Cardiac septum (tissue), 1 donor: ENCODE results near the gene GMPPB. TPM values are rescaled to one million over a fixed set of nuclear protein-coding genes. Genes with fewer than 3 reads are reported as not detected.
"Not testable (repeated sequence)": the region's sequence is repeated elsewhere in the genome, so short reads cannot be mapped to it uniquely, and the experiment has no call there.

ENCODE experiments used
- DNase-seq: peaks from one replicate; pipeline ENCODE4 v3.0.0-alpha.2; 2020; ENCODE audit warnings: low spot score
- intact Hi-C: fragments of 100-400 bp; cut with DNase I; formaldehyde crosslinking; loops from one replicate; pipeline ENCODE4 v1.14.0; 2022
- long read RNA-seq: library from polyadenylated mRNA; unstranded; transcript quantifications from one replicate; pipeline ENCODE4 v2.0.0, GENCODE V29; 2021
- total RNA-seq: library from RNA; stranded (reverse); fragmentation: NEBNext Ultra II Directional; extraction: Animal tissue kit (Norgen Biotek cat#: 25700); gene quantifications from one replicate; pipeline ENCODE4 v1.2.1, GENCODE V29; 2021
- donor health status: DM: no; HTN: no; CAD: no.

Gene GMPPB
- 19.5 TPM for total RNA-seq
- long read RNA-seq, full-length matches to known transcripts = 43 of 59 reads
- long read RNA-seq, partial matches to known transcripts = 3 of 59 reads
- long read RNA-seq, other reads (novel, unspliced or antisense) = 13 of 59 reads

DNA sequence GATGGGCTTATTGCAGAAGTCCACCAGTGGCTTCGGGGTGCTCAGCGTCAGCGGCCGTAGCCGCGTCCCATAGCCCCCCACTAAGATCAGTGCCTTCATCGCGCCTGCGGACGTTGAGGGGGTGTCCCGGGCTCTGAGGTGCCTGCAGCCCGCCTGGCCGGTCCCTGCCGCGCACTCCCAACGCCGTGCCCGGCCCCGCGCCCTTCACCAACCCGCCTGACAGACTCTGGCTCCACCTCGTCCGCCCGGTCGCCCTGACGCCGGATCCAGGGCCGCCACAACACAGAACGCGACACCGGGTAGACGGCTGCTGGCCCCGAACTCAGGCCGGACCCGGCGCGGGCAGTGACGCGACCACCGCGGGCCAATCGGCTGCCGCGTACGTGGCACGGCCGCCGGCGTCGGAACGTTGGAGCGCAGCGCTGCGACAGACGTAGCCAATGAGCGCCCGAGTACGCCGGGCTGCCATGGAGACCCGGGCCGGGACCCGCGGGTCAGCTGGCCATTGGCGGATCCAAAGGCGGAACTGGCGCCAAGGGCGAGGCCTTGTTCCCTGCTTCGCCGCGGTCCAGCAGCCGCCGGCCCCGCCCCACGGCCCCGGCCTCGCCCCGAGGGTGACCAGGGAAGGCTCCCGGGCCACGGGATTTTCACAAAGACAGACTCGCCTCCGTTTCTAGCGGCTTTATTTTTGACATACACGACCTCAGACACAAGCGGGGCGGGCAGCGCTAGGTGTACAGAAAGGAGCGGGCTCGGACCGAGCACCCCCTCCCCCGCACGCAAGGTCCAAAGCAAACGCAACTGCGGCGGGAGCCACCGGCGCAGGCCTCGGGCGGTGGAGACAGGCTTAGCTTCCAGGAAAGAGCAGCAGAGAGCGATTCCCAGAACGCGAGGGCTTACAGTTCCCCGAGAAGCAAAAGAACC lies at the start of gene GMPPB:
Gene GMPPB, minus strand, starts transcription at position 324 of the 924 bp plus-strand sequence. Its CDS starts 225 bp downstream, at position 99.
- intact Hi-C loops = loop anchor here (5.0 kb wide), 1 partner anchor 63 kb away; the partner anchor contains the start of gene IP6K1
- DNase-seq = peak; percentile 99

DNA sequence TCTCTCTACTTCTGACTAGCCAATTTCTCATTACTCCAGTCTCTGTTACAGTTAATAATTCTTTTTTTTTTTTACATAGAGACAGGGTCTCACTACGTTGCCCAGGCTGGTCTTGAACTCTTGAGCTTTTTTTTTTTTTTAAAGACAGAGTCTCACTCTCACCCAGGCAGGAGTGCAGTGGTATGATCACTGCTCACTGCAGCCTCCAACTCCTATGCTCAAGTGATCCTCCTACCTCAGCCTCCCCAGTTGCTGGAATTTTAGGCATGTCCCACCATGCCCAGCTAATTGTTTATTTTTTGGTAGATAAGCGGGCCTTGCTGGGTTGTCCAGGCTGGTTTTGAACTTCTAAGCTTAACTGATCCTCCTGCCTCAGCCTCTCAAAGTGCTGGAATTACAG lies 49.0 kb upstream of the GMPPB start:
- no peak for DNase-seq
- intact Hi-C loops = no loop called here

DNA sequence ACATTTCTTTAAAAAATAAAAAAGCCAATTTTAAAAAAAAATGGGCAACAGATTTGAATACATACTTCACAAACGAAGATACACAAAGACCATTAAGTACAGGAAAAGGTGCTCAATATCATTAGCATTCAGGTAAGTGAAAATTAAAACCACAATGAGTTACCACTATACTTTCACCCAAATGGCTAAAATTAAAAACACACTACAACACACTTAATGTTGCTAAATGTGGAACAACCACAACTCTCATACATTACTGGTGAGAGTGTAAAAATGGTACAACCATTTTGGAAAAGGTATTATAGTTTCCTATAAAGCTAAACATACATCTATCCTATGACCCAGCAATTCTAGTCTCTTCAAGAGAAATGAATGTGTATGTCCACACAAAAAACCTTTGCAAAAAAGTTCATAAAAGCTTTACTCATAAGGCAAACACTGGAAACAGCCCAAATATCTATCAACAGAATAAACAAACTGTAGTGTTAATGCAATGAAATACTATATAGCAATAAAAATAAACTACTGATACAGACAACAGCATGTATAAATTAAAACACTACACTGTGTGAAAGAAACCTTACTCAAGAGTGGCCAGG lies 47.7 kb upstream of the GMPPB start:
- DNase-seq = no peak
- intact Hi-C loops = no loop called here

DNA sequence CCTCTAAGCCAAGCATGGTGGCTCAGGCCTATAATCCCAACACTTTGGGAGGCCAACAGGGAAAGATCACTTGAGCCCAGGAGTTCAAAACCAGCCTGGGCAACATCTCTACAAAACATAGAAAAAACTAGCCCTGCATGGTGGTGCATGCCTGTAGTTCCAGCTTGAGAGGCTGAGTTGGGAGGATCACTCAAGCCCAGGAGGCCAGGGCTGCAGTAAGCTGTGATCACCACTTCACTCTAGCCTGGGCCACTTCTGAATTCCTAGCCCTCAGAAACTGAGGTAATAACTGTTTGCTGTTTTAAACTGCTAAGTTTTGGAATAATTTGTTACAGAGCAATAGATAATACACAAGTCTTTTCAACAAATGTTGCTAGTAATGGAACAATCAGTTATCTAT lies 46.2 kb upstream of the GMPPB start:
- intact Hi-C loops = no loop called here
- no peak for DNase-seq

DNA sequence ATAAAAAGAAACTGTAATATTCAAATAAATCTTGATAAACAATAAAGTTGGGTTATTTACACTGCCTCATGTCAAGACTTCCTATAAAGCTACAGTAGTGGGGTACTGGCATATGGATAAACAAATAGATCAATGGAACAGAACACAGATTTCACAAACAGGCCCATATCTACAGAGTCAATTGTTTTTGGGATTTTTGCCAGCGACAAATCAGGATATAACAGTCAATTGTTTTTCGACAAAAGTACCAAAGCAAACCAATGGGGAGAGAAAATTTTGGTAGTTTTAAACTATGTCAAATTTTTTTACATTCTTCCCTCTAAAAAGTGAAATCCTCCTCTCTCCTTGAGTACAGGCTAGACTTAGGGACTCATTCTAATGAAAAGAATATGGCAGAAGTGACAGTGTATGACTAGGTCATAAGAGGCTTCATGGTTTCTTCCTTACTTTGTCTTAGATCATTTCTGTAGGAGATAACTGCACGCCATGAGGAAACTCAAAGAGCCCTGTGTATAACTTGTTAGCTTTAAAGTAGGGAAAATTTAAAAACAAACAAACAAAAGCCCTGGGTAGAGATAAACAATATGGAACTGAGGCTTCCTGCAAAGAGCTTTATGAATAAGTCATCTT lies 45.6 kb upstream of the GMPPB start:
- DNase-seq = no peak
- intact Hi-C loops = no loop called here

DNA sequence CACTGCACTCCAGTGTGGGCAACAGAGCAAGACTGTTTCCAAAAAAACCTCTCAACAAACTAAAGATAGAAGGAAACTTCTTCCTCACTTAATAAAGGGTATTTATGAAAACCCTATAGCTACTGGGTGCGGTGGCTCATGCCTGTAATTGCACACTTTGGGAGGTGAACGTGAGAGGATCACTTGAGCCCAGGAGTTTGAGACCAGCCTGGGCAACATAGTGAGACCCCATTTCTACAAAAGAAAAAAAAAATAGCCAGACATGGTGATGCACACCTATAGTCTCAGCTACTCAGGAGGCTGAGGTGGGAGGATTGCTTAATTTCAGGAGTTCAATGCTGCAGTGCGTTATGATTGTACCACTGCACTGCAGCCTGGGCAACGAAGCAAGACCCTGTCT lies 40.2 kb upstream of the GMPPB start:
- DNase-seq = no peak
- intact Hi-C loops = no loop called here

DNA sequence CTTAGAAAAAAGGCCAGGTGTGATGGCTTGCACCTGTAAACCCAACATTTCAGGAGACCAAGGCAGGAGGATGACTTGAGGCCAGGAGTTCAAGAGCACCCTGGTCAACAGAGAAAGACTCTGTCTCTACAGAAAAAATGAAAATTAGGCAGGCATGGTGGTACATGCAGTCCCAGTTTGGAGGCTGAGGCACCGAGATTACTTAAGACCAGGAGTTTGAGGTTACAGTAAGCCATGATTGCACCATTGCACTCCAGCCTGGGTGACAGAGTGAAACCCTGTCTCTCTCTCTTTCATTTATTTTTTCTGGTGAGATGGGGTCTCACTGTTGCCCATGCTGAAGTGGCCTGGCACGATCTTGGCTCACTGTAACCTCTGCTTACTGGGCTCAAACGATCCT lies 37.9 kb upstream of the GMPPB start:
- no peak for DNase-seq
- intact Hi-C loops = no loop called here

DNA sequence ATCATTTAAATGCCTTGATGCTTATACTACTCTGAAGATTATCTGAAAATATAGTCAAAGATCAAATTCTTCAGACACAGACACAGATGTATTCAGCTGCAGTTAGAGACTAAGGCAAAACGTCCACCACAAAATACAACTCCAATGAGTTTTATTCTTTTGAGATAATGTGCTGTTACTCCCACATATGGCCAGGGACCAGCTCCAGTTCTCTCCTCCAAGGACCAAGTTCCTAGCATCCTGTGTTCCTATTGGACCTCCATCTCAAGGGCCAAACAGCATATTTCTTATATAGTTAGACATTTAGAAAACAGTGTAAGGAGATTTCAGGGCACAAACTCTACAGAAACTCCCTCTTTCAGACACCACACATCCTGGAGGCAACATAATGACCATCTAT lies 35.5 kb upstream of the GMPPB start:
- DNase-seq = no peak
- intact Hi-C loops = no loop called here

DNA sequence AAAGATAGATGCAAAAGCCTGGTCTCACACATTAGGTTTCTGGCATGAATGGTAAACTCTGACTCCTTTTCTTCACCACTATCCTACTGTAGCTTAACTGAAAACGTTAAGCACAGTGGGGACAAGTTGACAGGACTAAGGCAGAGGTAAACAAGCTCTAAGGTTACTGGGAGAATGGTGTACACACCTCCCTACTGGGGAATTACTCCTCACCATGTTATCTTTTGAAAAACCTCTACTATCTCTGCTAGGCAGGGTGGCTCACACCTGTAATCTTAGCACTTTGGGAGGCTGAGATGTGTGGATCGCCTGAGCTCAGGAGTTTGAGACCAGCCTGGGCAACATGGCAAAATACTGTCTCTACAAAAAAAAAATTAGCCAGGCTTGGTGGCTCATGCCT lies 33.4 kb upstream of the GMPPB start:
- intact Hi-C loops = no loop called here
- DNase-seq = no peak

DNA sequence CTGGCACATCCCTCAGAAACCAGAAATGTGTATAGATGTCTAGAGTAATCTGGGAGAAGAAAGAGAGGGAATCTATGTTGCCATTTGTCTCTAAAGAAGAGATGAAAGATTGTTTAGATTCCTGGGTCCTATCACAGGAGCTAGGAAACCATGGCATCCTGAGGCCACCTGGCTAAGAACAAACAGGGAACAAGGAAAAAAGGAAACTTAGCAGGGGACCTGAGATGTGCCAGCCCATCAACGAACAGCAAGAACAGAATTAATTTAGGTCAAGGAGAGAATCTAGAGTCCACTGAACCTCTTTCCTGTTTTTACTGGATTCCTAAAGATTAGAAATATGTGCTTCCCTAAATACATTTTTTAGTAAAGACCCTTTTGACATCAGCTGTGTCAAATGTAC lies 32.3 kb upstream of the GMPPB start:
- DNase-seq = no peak
- intact Hi-C loops = no loop called here

DNA sequence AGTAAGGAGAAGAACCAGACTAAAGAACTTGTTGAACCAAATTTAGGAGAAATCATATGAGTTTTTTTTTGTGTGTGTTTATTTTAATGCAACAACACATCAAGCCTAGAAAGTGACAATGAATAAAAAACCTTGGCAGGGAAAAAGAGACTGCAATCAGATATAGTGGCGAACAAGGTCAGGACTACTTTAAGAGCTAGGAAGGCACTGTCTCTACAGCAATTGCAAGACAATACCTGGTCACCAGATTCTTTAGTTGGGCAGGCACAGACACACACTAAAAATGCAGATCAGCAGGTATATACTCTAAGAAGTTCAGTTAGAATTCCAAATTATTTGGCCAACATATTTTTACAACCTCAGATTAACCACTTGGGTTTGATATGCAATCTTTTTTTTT lies 30.8 kb upstream of the GMPPB start:
- no peak for DNase-seq
- intact Hi-C loops = no loop called here

DNA sequence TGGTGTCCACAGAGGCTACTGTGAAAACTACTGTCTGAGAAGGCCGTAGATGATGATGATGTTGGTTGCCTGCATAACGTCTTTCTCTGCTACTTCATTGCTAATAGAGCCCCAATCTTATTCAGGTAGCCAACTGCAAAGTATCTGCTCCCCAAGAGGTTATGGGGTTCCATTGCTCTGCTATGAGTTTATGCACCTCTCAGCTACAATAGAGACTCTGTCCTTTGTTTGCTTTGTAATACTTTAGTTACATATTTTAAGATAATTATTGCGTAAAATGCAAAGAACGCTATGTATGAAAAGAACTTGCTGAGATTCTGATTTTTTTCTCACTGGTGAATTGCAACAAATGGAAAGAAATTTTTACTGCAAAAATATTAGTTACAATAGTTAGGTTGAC lies 27.8 kb upstream of the GMPPB start:
- intact Hi-C loops = no loop called here
- DNase-seq = no peak

DNA sequence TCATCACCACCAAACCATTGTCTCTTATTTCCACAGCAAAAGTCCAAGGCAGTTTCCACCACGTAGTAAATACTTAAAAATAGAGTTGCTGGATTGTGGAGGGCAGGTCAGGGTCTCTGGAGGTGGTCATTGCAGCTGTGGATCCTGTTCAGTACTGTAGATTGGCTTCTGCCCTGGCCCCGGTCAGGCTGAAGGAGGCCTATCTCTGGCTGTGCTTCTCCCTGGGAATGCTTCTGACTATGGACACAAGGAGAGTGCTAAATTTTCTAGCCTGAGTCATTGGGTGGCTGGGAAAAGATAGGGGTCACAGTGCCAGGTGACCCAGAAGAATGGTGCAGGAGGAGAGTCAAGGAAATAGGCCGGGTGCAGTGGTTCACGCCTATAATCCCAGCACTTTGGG lies 26.3 kb upstream of the GMPPB start:
- DNase-seq = no peak
- intact Hi-C loops = no loop called here

DNA sequence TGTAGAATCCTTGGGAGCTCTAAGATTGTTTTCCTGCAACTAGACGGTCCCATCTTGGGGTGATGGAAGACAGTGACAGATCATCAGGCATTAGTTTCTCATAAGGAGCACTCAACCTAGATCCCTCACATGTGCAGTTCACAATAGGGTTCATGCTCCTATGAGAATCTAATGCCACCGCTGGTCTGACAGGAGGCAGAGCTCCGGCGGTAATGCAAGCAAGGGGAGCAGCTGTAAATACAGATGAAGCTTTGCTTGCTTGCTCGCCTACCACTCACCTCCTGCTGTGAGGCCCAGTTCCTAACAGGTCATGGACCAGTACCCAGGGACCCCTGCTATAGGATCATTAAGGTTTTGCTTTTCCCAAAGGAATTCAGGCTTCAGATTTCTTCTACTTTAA lies 25.1 kb upstream of the GMPPB start:
- DNase-seq, intact Hi-C loops: not testable (repeated sequence)

DNA sequence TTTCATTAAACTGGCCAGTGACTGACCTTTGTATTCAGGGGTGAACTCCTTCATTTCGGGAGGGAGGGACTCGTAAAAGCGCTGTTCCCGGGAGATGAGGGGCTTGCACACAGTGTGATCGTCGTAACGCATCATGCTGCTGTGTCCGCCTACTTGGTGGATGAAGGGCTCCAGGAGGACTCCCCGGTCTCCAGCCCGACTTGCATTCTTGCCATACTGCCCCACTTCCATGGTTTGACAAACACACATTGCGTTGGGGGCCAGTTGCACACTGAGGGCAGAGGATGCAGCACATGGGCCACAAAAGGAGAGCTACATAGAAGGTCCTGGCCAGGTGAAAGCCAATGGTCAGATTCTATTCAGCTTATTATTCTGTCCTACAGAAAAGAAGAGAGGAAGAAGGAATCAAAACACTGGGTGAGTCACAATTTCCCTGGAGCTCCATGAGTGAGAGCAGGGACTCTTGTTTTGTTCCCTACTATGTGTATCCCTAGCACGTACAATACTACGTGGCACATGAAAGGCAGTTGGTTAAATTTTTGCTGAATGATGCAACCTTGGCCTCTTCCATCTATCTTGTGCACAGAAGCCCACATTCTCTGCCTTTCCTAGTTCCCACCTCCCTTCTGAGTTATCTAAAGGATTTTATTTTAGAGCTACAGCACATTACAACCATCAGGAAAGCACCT lies 24.2 kb upstream of the GMPPB start:
- intact Hi-C loops = no loop called here
- no peak for DNase-seq

DNA sequence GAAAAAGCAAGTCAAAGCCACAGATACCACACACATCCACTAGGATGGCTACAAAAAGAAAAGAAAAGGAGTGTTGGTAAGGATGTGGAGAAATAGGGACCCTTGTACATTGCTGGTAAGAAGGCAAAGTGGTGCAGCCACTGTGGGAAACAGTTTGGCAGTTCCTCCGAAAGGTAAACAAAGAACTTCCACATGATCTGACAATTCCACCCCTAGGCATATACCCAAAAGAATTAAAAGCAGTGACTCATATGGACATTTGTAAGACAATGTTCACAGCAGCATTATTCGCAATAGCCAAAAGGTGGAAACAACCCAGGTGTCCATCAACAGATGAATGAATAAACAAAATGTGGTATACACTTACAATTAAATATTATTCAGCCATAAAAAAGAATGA lies 22.2 kb upstream of the GMPPB start:
- DNase-seq = no peak
- intact Hi-C loops = no loop called here

DNA sequence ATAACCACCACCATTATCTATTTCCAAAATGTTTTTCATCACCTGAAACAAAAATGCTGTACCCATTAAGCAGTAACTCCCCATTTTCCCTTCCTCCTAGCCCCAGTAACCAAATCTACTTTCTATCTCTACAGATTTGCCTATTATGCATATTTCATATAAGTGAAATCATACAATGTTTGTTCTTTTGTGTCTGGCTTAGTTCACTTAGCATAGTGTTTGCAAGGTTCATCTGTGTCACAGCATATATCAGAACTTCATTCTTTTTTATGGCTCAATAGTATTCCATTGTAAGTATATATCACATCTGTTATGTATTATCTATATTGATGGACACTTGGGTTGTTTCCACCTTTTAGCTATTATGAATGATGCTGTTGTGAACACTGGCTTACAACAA lies 16.7 kb upstream of the GMPPB start:
- no peak for DNase-seq
- intact Hi-C loops = no loop called here

DNA sequence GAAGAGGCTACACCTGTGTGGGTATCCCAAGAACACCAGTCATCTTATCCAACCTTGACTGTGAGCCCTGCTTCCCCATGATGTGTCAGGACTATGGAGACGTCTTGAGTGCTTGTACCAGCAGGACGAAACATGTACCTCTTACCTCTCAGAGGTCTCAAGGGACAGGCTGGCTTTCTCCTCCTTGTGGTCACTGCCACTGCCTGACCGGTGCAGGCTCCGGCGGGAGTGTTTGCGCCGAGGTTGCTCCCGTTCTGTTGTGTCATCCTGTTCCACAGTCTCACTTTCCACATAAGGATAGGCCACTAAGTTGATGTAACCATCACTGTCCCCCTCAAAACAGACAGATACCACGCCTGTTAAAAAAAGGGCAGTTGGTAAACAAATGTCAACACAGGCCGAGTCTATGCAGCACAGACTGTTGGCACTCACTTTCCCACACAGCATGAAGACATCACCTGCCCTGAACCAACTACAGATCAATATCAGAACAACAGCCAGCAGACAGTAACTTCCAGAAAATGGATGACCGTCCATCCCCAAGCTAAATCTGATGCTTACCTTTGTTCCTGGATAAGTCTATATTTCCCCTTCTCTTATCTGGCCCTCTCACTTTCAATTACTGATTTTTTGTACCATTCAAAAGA lies 14.4 kb upstream of the GMPPB start:
- intact Hi-C loops = no loop called here

DNA sequence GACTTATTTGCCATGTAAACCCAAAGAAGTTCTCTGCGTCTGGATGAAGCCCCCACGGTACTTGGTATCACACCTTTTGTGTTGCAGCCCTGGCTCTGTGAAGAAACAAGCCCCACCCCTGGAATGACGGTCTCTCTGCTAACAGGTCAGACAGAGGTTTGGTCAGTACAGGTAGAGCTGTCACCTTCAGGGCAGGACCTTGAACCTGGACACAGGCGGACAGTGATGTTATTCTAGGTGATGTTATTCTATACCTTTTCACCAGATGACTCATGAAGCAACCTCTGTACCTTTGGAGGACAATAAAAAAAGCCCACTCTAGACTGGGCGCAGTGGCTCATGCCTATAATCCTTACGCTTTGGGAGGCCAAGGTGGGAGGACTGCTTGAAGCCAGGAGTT lies 11.0 kb upstream of the GMPPB start:
- no peak for DNase-seq
- intact Hi-C loops = no loop called here

More for the DNA sequence above, 14.4 kb upstream of the GMPPB start:
- peak; percentile 54 for DNase-seq
